A673 (cell line): ENCODE results near the gene OR2L2.

ENCODE experiments used
- EZH2 ChIP-seq: fragments of 200-600 bp; sonication (generic); IDR thresholded peaks from 2 replicates; pipeline ENCODE4 v1.6.1; 2017; ENCODE audit warnings: borderline replicate concordance, low read depth, mild to moderate bottlenecking, mixed read lengths, antibody characterized with exemption, low read length; ENCODE audit not compliant: poor library complexity, severe bottlenecking
- TF ChIP-seq, protein P1 (sequence below): fragments of 300-800, 200-600 bp; sonication (generic); conservative IDR thresholded peaks from 2 replicates; pipeline ENCODE4 v1.5.1; 2017; ENCODE audit warnings: low read depth, mild to moderate bottlenecking, antibody characterized with exemption, low read length, moderate library complexity, mixed read lengths

DNA sequence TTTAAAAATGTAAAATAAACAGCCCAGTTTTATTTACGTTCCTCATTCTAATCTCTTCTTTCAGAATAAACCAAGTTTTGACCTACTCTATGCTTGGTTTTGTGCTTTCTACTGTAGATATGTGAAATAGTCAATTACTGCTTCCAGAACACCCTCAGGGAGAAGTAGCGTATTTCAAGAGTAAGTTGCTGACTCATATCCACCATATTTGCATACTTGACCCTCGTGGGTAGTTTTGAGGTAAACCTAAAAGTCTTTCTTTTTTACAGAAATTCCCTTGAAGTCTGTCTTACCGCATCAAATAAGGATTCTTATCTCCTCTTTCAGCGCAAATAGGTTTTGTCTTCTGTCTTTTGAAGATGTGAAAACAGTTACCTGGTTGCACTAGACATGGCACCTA is 15.3 kb downstream of the OR2L2 start:
- TF ChIP-seq, protein P1, sequence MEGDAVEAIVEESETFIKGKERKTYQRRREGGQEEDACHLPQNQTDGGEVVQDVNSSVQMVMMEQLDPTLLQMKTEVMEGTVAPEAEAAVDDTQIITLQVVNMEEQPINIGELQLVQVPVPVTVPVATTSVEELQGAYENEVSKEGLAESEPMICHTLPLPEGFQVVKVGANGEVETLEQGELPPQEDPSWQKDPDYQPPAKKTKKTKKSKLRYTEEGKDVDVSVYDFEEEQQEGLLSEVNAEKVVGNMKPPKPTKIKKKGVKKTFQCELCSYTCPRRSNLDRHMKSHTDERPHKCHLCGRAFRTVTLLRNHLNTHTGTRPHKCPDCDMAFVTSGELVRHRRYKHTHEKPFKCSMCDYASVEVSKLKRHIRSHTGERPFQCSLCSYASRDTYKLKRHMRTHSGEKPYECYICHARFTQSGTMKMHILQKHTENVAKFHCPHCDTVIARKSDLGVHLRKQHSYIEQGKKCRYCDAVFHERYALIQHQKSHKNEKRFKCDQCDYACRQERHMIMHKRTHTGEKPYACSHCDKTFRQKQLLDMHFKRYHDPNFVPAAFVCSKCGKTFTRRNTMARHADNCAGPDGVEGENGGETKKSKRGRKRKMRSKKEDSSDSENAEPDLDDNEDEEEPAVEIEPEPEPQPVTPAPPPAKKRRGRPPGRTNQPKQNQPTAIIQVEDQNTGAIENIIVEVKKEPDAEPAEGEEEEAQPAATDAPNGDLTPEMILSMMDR = no peak
- TF ChIP-seq EZH2 = no peak
